HG02588 (cell line): ENCODE results near the gene C19orf47.
A peak's percentile ranks its signal among the peaks of the same experiment; 100 is the strongest.

ENCODE experiments used
- ATAC-seq: cut with Tn5 transposase; IDR thresholded peaks from one replicate; pipeline ENCODE4 v1.9.1; 2021; ENCODE audit warnings: mild to moderate bottlenecking, moderate library complexity; ENCODE audit not compliant: unreplicated experiment

Gene C19orf47

GRCh38 chr19:40321076-40321475 lies 27.1 kb downstream of the C19orf47 start:
- no peak for ATAC-seq

- ATAC-seq: no peak
Observed at GRCh38 chr19:40320558-40320935, 27.6 kb downstream of the C19orf47 start.

GRCh38 chr19:40317338-40317737 lies 30.9 kb downstream of the C19orf47 start:
- ATAC-seq: no peak

GRCh38 chr19:40315812-40316470 lies 32.3 kb downstream of the C19orf47 start:
- no peak for ATAC-seq

GRCh38 chr19:40314656-40315055 lies 33.5 kb downstream of the C19orf47 start:
- no peak for ATAC-seq

GRCh38 chr19:40313229-40313983 lies 34.8 kb downstream of the C19orf47 start:
- ATAC-seq: no peak

- no peak for ATAC-seq
Observed at GRCh38 chr19:40312533-40312932, 35.7 kb downstream of the C19orf47 start.

GRCh38 chr19:40309666-40310065 lies 38.5 kb downstream of the C19orf47 start:
- no peak for ATAC-seq

- no peak for ATAC-seq
Observed at GRCh38 chr19:40305403-40305802, 42.8 kb downstream of the C19orf47 start.

- ATAC-seq: no peak
Observed at GRCh38 chr19:40304306-40304705, 43.9 kb downstream of the C19orf47 start.

GRCh38 chr19:40303765-40304164 lies 44.4 kb downstream of the C19orf47 start:
- ATAC-seq: no peak

- no peak for ATAC-seq
Observed at GRCh38 chr19:40302224-40303011, 45.8 kb downstream of the C19orf47 start.

- no peak for ATAC-seq
Observed at GRCh38 chr19:40300668-40301067, 47.5 kb downstream of the C19orf47 start.

- no peak for ATAC-seq
Observed at GRCh38 chr19:40298026-40298425, 50.2 kb downstream of the C19orf47 start.

GRCh38 chr19:40294560-40294959 lies 53.6 kb downstream of the C19orf47 start:
- ATAC-seq: no peak

- no peak for ATAC-seq
Observed at GRCh38 chr19:40286971-40287421, 61.2 kb downstream of the C19orf47 start.

- ATAC-seq: no peak
Observed at GRCh38 chr19:40286235-40286970, 61.8 kb downstream of the C19orf47 start.

GRCh38 chr19:40285353-40286234 lies 62.6 kb downstream of the C19orf47 start:
- ATAC-seq: peak; percentile 85

- ATAC-seq: peak; percentile 36
Observed at GRCh38 chr19:40284501-40285352, 63.5 kb downstream of the C19orf47 start, which contains the start of gene AKT2. Gene AKT2, minus strand, starts transcription at chr19:40285345. Its CDS starts 20,078 bp downstream, at chr19:40265267.
